NCI-H187 treated with DMSO at 0.1 percent for 48 hours (cell line): ENCODE results near the gene SREBF2.
"Not testable (repeated sequence)": the region's sequence is repeated elsewhere in the genome, so short reads cannot be mapped to it uniquely, and the experiment has no call there.

ENCODE experiments used
- DNase-seq: peaks from one replicate; lab custom pipeline; 2025; lab: John Stamatoyannopoulos, UW

The SREBF2 gene

GRCh38 chr22:41842996-41843970 lies 10.4 kb downstream of the SREBF2 start:
- no peak for DNase-seq

GRCh38 chr22:41844036-41844435 lies 11.1 kb downstream of the SREBF2 start:
- DNase-seq, result no peak

GRCh38 chr22:41844513-41844912 lies 11.6 kb downstream of the SREBF2 start:
- DNase-seq, result no peak

GRCh38 chr22:41845380-41846267 lies 12.7 kb downstream of the SREBF2 start:
- DNase-seq, result no peak

GRCh38 chr22:41846268-41846987 lies 13.5 kb downstream of the SREBF2 start:
- no peak for DNase-seq

GRCh38 chr22:41847300-41847699 lies 14.4 kb downstream of the SREBF2 start:
- peak; percentile 57 for DNase-seq

- no peak for DNase-seq
Measured at GRCh38 chr22:41848468-41848867, 15.6 kb downstream of the SREBF2 start.

GRCh38 chr22:41856469-41856868 lies 23.6 kb downstream of the SREBF2 start:
- DNase-seq, result no peak

- DNase-seq, result peak; percentile 16
Measured at GRCh38 chr22:41857155-41857859, 24.4 kb downstream of the SREBF2 start.

- DNase-seq, result no peak
Measured at GRCh38 chr22:41857860-41858199, 24.9 kb downstream of the SREBF2 start.

- no peak for DNase-seq
Measured at GRCh38 chr22:41862160-41862529, 29.2 kb downstream of the SREBF2 start.

GRCh38 chr22:41862530-41863266 lies 29.8 kb downstream of the SREBF2 start:
- peak; percentile 41 for DNase-seq

GRCh38 chr22:41863472-41863871 lies 30.6 kb downstream of the SREBF2 start:
- DNase-seq, result no peak

- DNase-seq, result no peak
Measured at GRCh38 chr22:41868556-41868955, 35.7 kb downstream of the SREBF2 start.

- not testable (repeated sequence) for DNase-seq
Measured at GRCh38 chr22:41870081-41870480, 37.2 kb downstream of the SREBF2 start.

GRCh38 chr22:41870786-41871185 lies 37.9 kb downstream of the SREBF2 start:
- DNase-seq, result no peak

GRCh38 chr22:41873391-41873790 lies 40.5 kb downstream of the SREBF2 start:
- no peak for DNase-seq

- DNase-seq, result no peak
Measured at GRCh38 chr22:41874090-41874489, 41.2 kb downstream of the SREBF2 start.

GRCh38 chr22:41875531-41876270 lies 42.8 kb downstream of the SREBF2 start:
- no peak for DNase-seq

GRCh38 chr22:41876275-41876674 lies 43.4 kb downstream of the SREBF2 start:
- DNase-seq, result no peak
